Coronary artery (tissue), 2 donors: ENCODE results near the gene SLC16A13.

ENCODE experiments used
- DNase-seq: peaks from one replicate; pipeline ENCODE4 v3.0.0-alpha.2; 2017; ENCODE audit warnings: low spot score
- H3K27ac ChIP-seq, 2 donors: fragments of 200-600 bp; sonication (generic); one replicate each; pipeline ENCODE4 v1.5.1; 2016 to 2019
- H3K4me3 ChIP-seq: fragments of 200-600 bp; sonication (generic); 2 replicates; pipeline ENCODE4 v1.5.1; 2016; ENCODE audit warnings: mild to moderate bottlenecking, moderate library complexity
- CTCF ChIP-seq: fragments of 200-600 bp; sonication (generic); IDR thresholded peaks from one replicate; pipeline ENCODE4 v1.5.1; 2019; ENCODE audit warnings: antibody characterized with exemption

Gene SLC16A13

GRCh38 chr17:7019367-7019766 lies 16.4 kb upstream of the SLC16A13 start:
- no peak for TF ChIP-seq CTCF
- no peak for DNase-seq
- Histone ChIP-seq H3K27ac (peak overlapping the region; percentile 95 to 96), H3K4me3 (peak overlapping the region; percentile 84)

- H3K27ac ChIP-seq: peak overlapping the region; percentile 95 to 96
- peak overlapping the region; percentile 84 for H3K4me3 ChIP-seq
- peak; percentile 87 for DNase-seq
- TF ChIP-seq CTCF: no peak
Observed at GRCh38 chr17:7019839-7020519, 15.8 kb upstream of the SLC16A13 start.

GRCh38 chr17:7020894-7021664 lies 14.7 kb upstream of the SLC16A13 start:
- peak overlapping the region; percentile 51 for H3K4me3 ChIP-seq
- no peak for TF ChIP-seq CTCF
- no peak for DNase-seq
- peak overlapping the region in 1 of 2 donors; percentile 85 for H3K27ac ChIP-seq

GRCh38 chr17:7021993-7022778 lies 13.6 kb upstream of the SLC16A13 start:
- peak overlapping the region; percentile 51 for H3K4me3 ChIP-seq
- peak overlapping the region; percentile 8 to 85 for H3K27ac ChIP-seq
- DNase-seq: peak; percentile 77
- TF ChIP-seq CTCF: peak; percentile 97

- peak within 1 kb of the TSS; percentile 21 to 85 for H3K27ac ChIP-seq
- DNase-seq: no peak
- TF ChIP-seq CTCF: no peak
- peak within 1 kb of the TSS; percentile 51 for H3K4me3 ChIP-seq
Observed at GRCh38 chr17:7022781-7023571, 12.8 kb upstream of the SLC16A13 start, which contains the start of gene BCL6B. Gene BCL6B, plus strand, starts transcription at chr17:7023050. Its CDS starts 622 bp downstream, at chr17:7023672.
